Sigmoid colon (tissue), 7 donors: ENCODE results near the gene KRT7. TPM values are rescaled to one million over a fixed set of nuclear protein-coding genes. Genes with fewer than 3 reads are reported as not detected.
A peak's percentile ranks its signal among the peaks of the same experiment; 100 is the strongest.

Experiments used
- DNase-seq: peaks from one replicate; pipeline ENCODE4 v3.0.0-alpha.2; 2019
- H3K27ac ChIP-seq, 4 donors: fragments of 200-600 bp; sonication (generic); one replicate each; pipeline ENCODE4 v1.5.1; 2016 to 2019; ENCODE audit warnings: mild to moderate bottlenecking in 1 of 4
- H3K27me3 ChIP-seq, 3 donors: fragments of 200-600 bp; sonication (generic); one replicate each; pipeline ENCODE4 v1.5.1; 2019; ENCODE audit warnings: mild to moderate bottlenecking in 1 of 3
- H3K36me3 ChIP-seq, 4 donors: fragments of 200-600 bp; sonication (generic); one replicate each; pipeline ENCODE4 v1.5.1; 2016 to 2019
- H3K4me1 ChIP-seq, 4 donors: fragments of 200-600 bp; sonication (generic); one replicate each; pipeline ENCODE4 v1.5.1; 2017 to 2019
- H3K4me3 ChIP-seq, 4 donors: fragments of 200-600 bp; sonication (generic); one replicate each; pipeline ENCODE4 v1.5.1; 2017 to 2019; ENCODE audit warnings: mild to moderate bottlenecking in 2 of 4, moderate library complexity in 1 of 4
- H3K9me3 ChIP-seq, 4 donors: fragments of 200-600 bp in 3 of 4; sonication (generic) in 3 of 4; one replicate each; pipeline versions ENCODE4 v1.5.1 to v1.6.1; 2013 to 2019
- CTCF ChIP-seq, 4 experiments: fragments of 450-650 bp in 3 of 4; fragments of 200-600 bp in 1 of 4; IDR thresholded peaks; one replicate each; pipeline ENCODE4 v1.5.1; 2016 to 2019; ENCODE audit warnings: antibody characterized with exemption in 4 of 4, mild to moderate bottlenecking in 3 of 4, moderate library complexity in 2 of 4
- EP300 ChIP-seq, 4 donors: sonication (generic); formaldehyde crosslinking; IDR thresholded peaks; one replicate each; pipeline ENCODE4 v1.6.1; 2017; ENCODE audit warnings: antibody characterized with exemption in 4 of 4
- POLR2A ChIP-seq, 2 donors: fragments of 450-650 bp; IDR thresholded peaks; one replicate each; pipeline ENCODE4 v1.6.1; 2016; ENCODE audit warnings: antibody characterized with exemption in 2 of 2, mild to moderate bottlenecking in 2 of 2, moderate library complexity in 2 of 2
- POLR2AphosphoS5 ChIP-seq, 4 donors: sonication (generic); formaldehyde crosslinking; IDR thresholded peaks; one replicate each; pipeline ENCODE4 v1.6.1; 2017; ENCODE audit warnings: antibody characterized with exemption in 4 of 4
- WGBS, 2 donors: extraction: QIAGEN DNeasy Blood & Tissue Kit; methylation state at CpG; one replicate each; pipeline ENCODE4 v1.1.7; 2013; 5-methylcytosine and 5-hydroxymethylcytosine counted together
- intact Hi-C: fragments of 100-400 bp; cut with DNase I; formaldehyde crosslinking; loops from one replicate; pipeline ENCODE4 v1.15.1; 2023
- polyA plus RNA-seq, 3 donors: library from polyadenylated mRNA; stranded (reverse); fragments of 200-250 nt; gene quantifications; one replicate each; pipeline ENCODE4 v1.2.3, GENCODE V29; 2013
- total RNA-seq, 4 donors: library from RNA; depleted of rRNA; stranded (reverse); fragments of >200 nt; gene quantifications; one replicate each; pipeline ENCODE4 v1.1.0, GENCODE V29; 2016
- donor health status: healthy with polysubstance abuse.
- donor health status: Bipolar disorder and iron deficiency.
- donor health status: healthy.

The KRT7 gene
- total and polyA plus RNA-seq, 7 donors = 0.27 to 12.0 (median 2.4) TPM; not detected in 2

- H3K27me3 ChIP-seq = no peaks in the 10 kb centered on the region
- intact Hi-C loops = no loop called here
- no peak for TF ChIP-seq CTCF (IDR thresholded peaks at IDR 0.05)
- TF ChIP-seq POLR2AphosphoS5 (IDR thresholded peaks at IDR 0.05) = no peak
- no peak for TF ChIP-seq POLR2A (IDR thresholded peaks at IDR 0.05)
- TF ChIP-seq EP300 (IDR thresholded peaks at IDR 0.05) = no peak
- peak overlapping the region in 3 of 4 donors; percentile 14 to 72 (median 68) for H3K27ac ChIP-seq
- no peak overlapping the region for H3K4me3 ChIP-seq
- no peak for DNase-seq
- peaks cover 0 to 54% (median 35%) of the 10 kb centered on the region in 4 donors for H3K4me1 ChIP-seq
- no peaks in the 10 kb centered on the region for H3K9me3 ChIP-seq
- no peaks in the 10 kb centered on the region for H3K36me3 ChIP-seq
- WGBS, 2 donors = 78 to 90% methylated on average over 8 of the region's 8 CpGs
Measured at GRCh38 chr12:52186118-52186840, 46.8 kb upstream of the KRT7 start.

DNA sequence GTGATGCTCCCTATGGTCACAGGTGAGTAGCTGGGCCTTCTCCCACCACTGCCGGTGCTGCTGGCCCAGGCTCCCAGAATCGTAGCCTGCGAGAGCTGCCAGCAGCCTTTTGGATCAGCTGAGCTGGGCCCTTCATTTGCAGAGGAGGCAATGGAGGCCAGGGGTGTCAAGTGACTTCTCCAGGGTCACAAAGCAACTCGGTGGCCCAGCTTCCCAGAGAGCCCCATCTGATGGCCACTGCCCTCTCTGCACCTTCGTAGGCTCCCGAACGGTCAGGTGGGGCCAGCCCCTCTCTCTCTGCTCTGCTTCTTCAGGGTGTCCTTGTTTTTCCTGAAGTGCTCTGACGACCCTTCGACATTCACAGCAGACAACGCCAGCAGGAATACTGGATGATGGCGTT, 45.8 kb upstream of the KRT7 start:
- 89 to 90% methylated on average over 11 of the region's 11 CpGs for WGBS, 2 donors
- H3K36me3 ChIP-seq = no peaks in the 10 kb centered on the region
- intact Hi-C loops = no loop called here
- peaks cover 0 to 63% (median 44%) of the 10 kb centered on the region in 4 donors for H3K4me1 ChIP-seq
- H3K27ac ChIP-seq = peak overlapping the region in 3 of 4 donors; percentile 14 to 72 (median 68)
- TF ChIP-seq POLR2A (IDR thresholded peaks at IDR 0.05) (no peak), EP300 (IDR thresholded peaks at IDR 0.05) (no peak), CTCF (IDR thresholded peaks at IDR 0.05) (no peak), POLR2AphosphoS5 (IDR thresholded peaks at IDR 0.05) (no peak)
- no peak overlapping the region for H3K4me3 ChIP-seq
- no peak for DNase-seq
- H3K27me3 ChIP-seq = no peaks in the 10 kb centered on the region
- no peaks in the 10 kb centered on the region for H3K9me3 ChIP-seq

DNA sequence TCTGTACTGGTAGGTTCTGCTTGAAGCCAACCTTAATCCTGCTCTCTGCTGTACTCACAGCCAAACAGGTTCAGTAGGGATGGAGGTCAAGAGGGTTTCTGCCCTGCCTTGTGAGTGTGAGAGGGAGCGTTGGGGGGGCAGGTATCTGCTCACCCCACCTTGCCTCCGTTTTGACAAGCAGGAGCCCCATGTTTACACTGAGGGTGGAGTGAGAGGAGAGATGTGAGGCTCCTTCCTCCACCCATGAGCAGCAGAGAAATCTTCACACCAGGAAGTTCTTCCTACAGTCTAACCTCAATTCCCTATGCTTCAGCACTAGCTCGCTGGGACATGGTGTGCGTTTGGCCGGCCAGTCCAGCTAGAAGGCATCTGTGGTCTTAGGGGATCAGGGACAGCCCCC, 45.4 kb upstream of the KRT7 start:
- WGBS, 2 donors = 73 to 90% methylated on average over 5 of the region's 5 CpGs
- H3K27ac ChIP-seq = no peak overlapping the region

DNA sequence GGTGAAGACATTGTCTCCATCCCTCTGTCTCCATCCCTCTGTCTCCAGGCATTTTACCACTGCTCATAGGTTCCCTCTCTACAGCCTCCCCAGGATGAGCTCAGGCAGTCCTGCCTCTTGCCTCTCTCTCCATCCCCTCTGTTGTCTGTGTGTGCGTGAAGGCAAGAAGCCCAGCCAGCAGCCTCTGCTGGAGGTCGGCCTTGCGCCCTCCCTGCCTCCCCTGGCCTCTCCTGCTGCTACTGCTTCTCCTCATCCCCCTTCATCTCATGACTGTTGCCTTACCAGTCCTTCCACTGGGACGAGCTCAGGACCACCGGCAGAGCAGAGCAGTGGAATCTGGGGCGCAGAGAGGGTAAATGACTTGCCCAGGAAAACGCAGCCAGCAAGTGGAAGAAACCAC, 44.4 kb upstream of the KRT7 start:
- Histone ChIP-seq H3K27ac (peak overlapping the region in 1 of 4 donors; percentile 10), H3K9me3 (no peaks in the 10 kb centered on the region), H3K4me3 (no peak overlapping the region), H3K27me3 (no peaks in the 10 kb centered on the region), H3K4me1 (peaks cover 0 to 68% (median 54%) of the 10 kb centered on the region in 4 donors), H3K36me3 (no peaks in the 10 kb centered on the region)
- intact Hi-C loops = no loop called here
- WGBS, 2 donors = 92 to 94% methylated on average over 7 of the region's 7 CpGs
- TF ChIP-seq POLR2AphosphoS5 (IDR thresholded peaks at IDR 0.05) (no peak), CTCF (IDR thresholded peaks at IDR 0.05) (no peak), EP300 (IDR thresholded peaks at IDR 0.05) (no peak), POLR2A (IDR thresholded peaks at IDR 0.05) (no peak)
- no peak for DNase-seq

More for the DNA sequence above, 45.4 kb upstream of the KRT7 start:
- DNase-seq = no peak
- H3K4me1 ChIP-seq = peaks cover 0 to 67% (median 48%) of the 10 kb centered on the region in 4 donors
- intact Hi-C loops = no loop called here
- no peaks in the 10 kb centered on the region for H3K27me3 ChIP-seq
- H3K4me3 ChIP-seq = no peak overlapping the region
- TF ChIP-seq CTCF (IDR thresholded peaks at IDR 0.05) (no peak), EP300 (IDR thresholded peaks at IDR 0.05) (no peak), POLR2A (IDR thresholded peaks at IDR 0.05) (no peak), POLR2AphosphoS5 (IDR thresholded peaks at IDR 0.05) (no peak)
- H3K36me3 ChIP-seq = no peaks in the 10 kb centered on the region
- no peaks in the 10 kb centered on the region for H3K9me3 ChIP-seq
